ENCODE data around the gene DCDC2C. TPM values are rescaled to one million over a fixed set of nuclear protein-coding genes. Genes with fewer than 3 reads are reported as not detected.

DCDC2C gene
- total RNA-seq, 1 donor from 2014 or later, result not detected

DNA sequence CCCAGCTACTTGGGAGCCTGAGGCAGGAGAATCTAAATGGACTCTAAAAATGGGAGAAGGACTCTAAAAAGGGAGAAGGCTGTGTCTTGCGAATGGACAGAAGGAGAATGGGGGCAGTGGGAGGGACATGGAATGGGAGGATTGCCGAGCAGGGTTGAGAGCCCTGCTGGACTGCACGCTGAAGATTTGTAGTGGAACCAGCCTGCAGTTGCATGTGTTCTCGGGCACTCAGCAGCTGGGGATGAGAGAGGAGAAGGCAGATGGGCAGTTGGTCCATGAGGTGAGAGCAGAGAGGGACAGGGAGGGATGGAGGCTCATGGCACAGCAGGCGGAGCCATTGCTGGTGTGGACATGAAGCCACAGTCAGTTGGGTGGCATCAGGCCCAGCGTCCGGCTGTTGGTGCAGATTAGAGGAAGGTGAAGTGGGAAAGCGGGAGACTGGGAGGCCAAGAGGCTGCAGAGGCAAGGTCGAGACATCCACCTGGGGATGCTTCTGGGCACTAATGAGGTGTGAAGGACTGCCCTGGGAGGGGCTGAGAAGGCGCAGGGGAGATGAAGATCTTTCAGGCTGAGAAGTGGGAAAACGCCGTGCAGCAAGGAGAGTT lies 40.7 kb downstream of the DCDC2C start:
- Mint-ChIP-seq H3K4me3 (no peak overlapping the region), H3K36me3 (no peaks in the 10 kb centered on the region), H3K4me1 (ENCODE audit: unreplicated experiment) (no peaks in the 10 kb centered on the region), H3K9me3 (peaks cover 5% of the 10 kb centered on the region), H3K27me3 (peaks cover 12% of the 10 kb centered on the region), H3K27ac (no peak overlapping the region)
- TF ChIP-seq, protein P1, sequence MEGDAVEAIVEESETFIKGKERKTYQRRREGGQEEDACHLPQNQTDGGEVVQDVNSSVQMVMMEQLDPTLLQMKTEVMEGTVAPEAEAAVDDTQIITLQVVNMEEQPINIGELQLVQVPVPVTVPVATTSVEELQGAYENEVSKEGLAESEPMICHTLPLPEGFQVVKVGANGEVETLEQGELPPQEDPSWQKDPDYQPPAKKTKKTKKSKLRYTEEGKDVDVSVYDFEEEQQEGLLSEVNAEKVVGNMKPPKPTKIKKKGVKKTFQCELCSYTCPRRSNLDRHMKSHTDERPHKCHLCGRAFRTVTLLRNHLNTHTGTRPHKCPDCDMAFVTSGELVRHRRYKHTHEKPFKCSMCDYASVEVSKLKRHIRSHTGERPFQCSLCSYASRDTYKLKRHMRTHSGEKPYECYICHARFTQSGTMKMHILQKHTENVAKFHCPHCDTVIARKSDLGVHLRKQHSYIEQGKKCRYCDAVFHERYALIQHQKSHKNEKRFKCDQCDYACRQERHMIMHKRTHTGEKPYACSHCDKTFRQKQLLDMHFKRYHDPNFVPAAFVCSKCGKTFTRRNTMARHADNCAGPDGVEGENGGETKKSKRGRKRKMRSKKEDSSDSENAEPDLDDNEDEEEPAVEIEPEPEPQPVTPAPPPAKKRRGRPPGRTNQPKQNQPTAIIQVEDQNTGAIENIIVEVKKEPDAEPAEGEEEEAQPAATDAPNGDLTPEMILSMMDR (conservative IDR thresholded peaks at IDR 0.05), result no peak
- no peak for DNase-seq (ENCODE audit: extremely low spot score, unreplicated experiment)

DNA sequence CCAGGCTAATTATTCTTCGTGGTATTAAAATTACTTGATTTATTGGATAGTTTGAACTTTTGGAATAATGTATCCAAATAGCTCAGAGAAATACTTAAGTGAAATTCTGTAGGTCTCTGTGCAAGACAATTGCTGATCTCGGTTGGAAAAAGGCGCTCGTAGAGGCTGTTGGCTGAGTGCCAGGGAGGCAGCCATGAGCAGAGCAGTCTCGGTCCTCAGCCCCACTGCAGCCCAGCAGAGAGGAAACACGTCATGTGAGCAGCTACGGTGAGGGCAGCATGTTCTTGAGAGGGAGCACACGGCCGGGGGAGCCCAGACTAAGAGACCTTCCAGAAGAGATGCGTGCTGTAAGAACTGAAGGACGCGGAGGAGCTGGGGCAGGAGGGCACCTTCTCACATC lies 42.5 kb downstream of the DCDC2C start:
- Mint-ChIP-seq H3K4me3 (no peak overlapping the region), H3K36me3 (no peaks in the 10 kb centered on the region), H3K27me3 (peaks cover 21% of the 10 kb centered on the region), H3K9me3 (peaks cover 5% of the 10 kb centered on the region), H3K4me1 (ENCODE audit: unreplicated experiment) (no peaks in the 10 kb centered on the region), H3K27ac (no peak overlapping the region)
- DNase-seq (ENCODE audit: extremely low spot score, unreplicated experiment), result no peak
- TF ChIP-seq, protein P1 (conservative IDR thresholded peaks at IDR 0.05), result no peak

GRCh38 chr2:3747032-3747654 lies 43.8 kb downstream of the DCDC2C start:
- Mint-ChIP-seq H3K4me3 (no peak overlapping the region), H3K27me3 (peaks cover 28% of the 10 kb centered on the region), H3K9me3 (peaks cover 5% of the 10 kb centered on the region), H3K4me1 (ENCODE audit: unreplicated experiment) (peaks cover 4% of the 10 kb centered on the region), H3K36me3 (no peaks in the 10 kb centered on the region), H3K27ac (no peak overlapping the region)
- DNase-seq (ENCODE audit: extremely low spot score, unreplicated experiment), result no peak
- TF ChIP-seq, protein P1 (conservative IDR thresholded peaks at IDR 0.05), result no peak

GRCh38 chr2:3747826-3748225 lies 44.5 kb downstream of the DCDC2C start:
- Mint-ChIP-seq H3K27ac (no peak overlapping the region), H3K4me3 (no peak overlapping the region), H3K36me3 (no peaks in the 10 kb centered on the region), H3K9me3 (peaks cover 5% of the 10 kb centered on the region), H3K27me3 (peaks cover 28% of the 10 kb centered on the region), H3K4me1 (ENCODE audit: unreplicated experiment) (peaks cover 4% of the 10 kb centered on the region)
- no peak for DNase-seq (ENCODE audit: extremely low spot score, unreplicated experiment)
- TF ChIP-seq, protein P1 (conservative IDR thresholded peaks at IDR 0.05), result no peak

DNA sequence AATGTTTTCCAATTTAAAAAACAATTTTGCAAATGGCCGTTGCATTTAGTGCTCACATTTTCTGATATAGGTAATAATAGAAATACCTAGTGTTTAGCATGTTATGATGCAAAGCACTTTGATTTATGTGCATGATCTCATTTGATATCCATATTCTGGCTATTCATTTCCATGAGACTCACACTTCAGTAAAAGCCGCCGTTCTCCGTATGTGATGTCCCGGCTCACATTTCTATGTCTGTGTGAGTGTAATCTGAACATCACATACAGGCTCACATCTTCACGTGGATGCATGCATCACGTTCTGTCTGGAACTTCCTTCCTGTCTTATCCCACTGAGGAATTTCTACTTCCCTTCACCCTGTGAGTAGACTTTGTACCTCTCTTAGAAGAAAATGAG lies 45.8 kb downstream of the DCDC2C start:
- TF ChIP-seq, protein P1 (conservative IDR thresholded peaks at IDR 0.05), result no peak
- no peaks in the 10 kb centered on the region for H3K36me3 Mint-ChIP-seq
- peaks cover 8% of the 10 kb centered on the region for H3K4me1 Mint-ChIP-seq (ENCODE audit: unreplicated experiment)
- peaks cover 5% of the 10 kb centered on the region for H3K9me3 Mint-ChIP-seq
- H3K27ac Mint-ChIP-seq, result no peak overlapping the region
- DNase-seq (ENCODE audit: extremely low spot score, unreplicated experiment), result no peak
- H3K4me3 Mint-ChIP-seq, result no peak overlapping the region
- H3K27me3 Mint-ChIP-seq, result peaks cover 28% of the 10 kb centered on the region
